HG03280 (cell line): ENCODE measurements around the gene MOB3A.
"Not testable (repeated sequence)": the region's sequence is repeated elsewhere in the genome, so short reads cannot be mapped to it uniquely, and the experiment has no call there.

Source experiments
- ATAC-seq: cut with Tn5 transposase; IDR thresholded peaks from one replicate; pipeline ENCODE4 v1.9.1; 2021; ENCODE audit warnings: mild to moderate bottlenecking, moderate library complexity; ENCODE audit not compliant: unreplicated experiment

Gene MOB3A

DNA sequence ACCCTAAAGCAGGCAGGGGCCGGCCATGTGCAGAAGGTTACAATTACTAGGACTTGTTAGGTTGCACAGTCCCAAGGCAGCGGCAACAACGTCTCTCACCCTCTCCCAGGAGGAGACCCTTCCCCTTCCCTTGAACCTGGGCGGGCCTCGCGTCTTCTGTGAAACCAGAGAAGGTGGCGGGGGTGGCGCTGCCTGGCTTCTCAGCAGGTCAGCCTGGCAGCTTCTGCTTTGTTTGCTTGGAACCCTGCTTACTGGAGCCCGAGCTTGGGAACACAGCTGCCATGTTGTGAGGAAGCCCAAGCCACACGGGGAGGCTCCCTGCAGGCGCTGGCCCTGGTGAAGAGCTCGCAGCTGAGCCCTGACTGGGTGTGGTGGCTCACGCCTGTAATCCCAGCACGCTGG lies 60.5 kb downstream of the MOB3A start:
- ATAC-seq, result no peak

DNA sequence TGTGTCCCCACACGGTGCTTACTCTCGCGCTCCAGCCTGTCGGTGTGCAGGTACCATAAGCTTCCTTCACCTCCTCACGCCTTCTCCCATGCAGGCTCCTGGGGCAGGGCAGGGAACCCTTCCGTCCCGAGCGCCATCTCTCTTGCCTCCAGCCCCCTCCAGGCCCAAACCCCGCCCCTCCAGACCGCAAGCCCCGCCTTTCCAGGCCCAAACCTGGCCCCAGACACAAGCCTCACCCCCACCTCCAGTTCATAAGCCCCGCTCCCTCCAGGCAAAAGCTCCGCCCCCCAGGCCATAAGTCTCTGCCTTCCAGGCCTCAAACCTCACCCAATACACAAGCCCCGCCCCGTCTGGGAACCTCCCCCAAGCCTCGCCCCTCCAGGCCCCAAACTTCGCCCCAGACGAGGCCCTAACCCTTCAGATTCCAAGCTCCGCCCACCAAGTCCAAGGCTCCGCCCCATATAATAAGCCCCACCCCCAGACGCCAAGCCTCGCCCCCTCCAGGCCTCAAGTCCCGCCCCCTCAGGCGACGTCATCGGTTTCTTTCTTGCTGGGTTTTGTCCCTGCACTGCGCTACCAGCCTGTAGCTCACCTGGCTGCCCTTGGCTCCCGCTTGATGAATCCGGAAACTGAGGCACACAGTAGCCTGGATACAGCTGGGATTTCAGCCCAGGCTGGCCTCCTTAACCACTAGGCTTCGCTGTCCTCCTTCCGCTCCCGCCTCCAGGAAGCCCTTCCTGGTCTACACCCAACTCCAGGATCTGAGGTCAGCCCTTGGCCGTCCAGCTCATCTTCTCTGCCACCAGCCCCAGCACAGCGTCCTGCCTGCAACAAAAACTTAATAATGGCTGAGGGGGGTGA lies 61.2 kb downstream of the MOB3A start:
- no peak for ATAC-seq

DNA sequence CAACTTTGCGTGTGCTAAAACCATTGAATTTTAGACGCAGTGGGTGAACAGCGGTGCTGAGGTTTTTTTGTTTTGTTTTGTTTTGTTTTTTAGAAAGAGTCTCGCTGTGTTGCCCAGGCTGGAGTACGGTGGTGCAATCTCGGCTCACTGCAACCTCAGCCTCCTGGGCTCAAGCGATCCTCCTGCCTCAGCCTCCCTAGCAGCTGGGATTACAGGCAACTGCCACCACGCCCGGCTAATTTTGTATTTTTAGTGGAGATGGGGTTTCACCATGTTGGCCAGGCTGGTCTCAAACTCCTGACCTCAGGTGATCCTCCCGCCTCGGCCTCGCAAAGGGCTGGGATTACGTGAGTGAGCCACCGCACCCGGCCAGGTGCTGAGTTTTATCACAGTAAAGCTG lies 61.9 kb downstream of the MOB3A start:
- ATAC-seq, result not testable (repeated sequence)

DNA sequence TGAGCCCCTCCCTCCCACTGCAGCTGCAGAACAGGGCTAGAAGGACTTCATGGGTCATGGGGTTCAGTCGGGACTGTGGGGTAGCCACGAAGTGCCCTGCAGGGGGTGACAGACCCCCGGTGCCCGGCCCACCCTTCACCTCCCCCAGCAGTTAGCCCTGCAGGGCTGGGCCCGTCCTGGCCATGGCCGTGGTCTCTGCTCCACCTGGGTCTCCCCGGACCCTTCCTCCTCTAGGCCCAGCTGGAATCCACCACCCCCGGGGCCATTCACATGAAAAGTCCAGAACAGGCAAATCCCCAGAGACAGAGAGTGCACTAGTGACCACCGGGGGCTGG lies 62.3 kb downstream of the MOB3A start:
- no peak for ATAC-seq

DNA sequence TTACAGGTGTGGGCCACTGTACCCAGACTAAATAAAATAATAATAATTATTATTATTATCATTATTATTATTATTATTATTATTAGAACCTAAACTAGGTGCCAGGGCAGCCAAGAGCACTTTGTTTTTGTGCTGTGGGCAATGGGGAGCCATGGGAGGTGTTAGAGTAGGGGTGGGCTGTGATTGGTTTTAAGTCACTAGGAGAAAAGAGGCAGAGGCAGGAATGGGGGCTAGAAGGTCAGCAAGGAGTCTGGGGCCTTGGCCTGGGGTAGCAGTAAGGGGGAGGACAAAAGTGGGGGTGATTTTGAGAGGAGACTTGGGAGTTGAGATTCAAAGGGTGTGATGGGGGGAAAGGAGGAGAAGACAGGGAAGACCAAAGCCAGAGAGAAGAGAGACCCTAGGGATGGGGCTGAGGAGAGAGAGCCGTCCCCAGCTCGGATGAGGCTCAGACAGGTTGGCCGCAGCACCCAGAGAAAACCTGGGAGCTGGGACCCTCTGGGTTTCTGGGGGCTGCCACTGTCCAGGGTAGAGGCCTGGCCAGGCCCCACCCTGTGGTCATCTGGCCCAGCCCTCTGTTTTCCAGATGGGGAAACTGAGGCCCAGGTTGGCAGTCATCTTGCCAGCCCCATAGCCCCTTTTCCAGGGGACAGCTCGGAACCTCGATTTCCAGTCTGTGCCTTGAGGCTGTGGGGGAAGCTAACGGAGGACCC lies 62.9 kb downstream of the MOB3A start:
- no peak for ATAC-seq

DNA sequence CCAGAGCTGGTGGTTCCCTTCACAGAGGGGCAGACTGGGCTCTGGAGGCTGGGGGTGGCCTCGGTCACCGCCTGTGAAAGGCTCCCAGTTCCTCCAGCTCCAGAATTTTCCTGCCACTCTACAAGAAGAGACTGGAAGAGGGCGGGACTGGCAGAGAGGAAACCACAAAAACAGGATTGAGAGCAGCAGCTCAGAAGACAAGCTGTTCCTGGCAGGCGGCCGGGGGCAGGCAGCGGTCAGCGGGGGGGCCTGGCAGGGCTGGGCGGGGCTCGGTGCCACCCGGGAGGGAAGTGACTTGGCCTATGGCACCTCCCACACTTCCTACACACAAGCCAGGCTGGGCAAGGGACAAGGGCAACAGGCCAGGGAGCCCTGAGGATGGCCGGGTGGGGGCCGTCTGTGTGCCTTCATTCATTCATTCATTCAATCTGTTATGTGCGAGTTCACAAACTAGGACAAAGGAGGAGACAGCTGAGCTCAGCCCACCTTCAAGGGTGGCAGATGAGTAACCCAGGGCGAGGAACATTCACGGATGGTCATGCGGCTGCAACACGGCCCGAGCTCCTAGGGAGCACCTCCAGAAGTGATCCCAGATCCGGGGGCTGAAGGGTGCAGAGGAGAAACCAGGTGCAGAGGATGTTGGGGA lies 63.7 kb downstream of the MOB3A start:
- ATAC-seq, result no peak

DNA sequence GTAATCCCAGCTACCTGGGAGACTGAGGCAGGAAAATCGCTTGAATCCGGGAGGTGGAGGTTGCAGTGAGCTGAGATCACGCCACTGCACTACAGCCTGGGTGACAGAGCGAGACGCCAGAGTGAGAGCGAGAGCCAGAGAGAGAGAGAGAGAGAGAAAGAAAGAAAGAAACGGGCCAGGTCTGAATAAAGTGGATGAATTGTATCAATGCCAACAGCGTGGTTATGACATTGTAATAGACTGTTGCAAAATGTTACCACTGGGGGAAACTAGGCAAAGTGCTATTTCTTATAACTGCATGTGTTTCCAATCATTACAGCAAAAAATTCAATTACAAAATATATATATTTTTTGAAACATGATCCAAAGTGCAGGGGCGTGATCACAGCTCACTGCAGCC lies 68.8 kb downstream of the MOB3A start:
- no peak for ATAC-seq

DNA sequence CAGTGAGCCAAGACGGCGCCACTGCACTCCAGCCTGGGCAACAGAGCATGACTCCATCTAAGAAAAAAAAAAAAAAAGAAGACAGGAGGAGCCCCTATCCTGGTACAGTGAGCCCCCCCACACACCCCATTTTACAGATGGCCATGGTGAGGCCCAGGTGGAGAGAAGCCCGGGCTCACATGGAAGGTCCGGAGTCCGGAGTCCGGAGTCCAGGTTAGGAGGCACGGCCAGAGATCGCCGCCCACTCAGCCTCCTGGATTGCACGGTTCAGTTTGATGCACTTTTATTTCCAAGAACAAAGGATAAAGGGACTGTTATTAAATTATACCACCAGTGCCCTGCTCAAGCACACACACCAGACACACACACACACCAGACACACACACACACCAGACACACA lies 69.4 kb downstream of the MOB3A start:
- ATAC-seq, result no peak

DNA sequence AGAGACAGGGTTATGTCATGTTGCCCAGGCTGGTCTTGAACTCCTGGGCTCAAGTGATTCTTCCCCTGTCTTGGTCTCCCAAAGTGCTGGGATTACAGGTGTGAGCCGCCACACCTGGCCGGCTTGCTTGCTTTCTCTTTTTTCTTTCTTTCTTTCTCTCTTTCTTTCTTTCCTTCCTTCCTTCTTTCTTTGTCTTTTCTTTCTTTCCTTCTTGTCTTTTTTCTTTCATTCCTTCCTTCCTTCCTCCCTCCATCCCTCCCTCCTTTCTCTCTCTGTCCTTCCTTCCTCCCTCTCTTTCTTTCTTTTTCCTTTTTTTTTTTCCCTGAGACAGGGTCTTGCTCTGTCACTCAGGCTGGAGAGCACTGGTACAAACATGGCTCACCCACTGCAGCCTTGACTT lies 73.8 kb downstream of the MOB3A start:
- ATAC-seq, result no peak

DNA sequence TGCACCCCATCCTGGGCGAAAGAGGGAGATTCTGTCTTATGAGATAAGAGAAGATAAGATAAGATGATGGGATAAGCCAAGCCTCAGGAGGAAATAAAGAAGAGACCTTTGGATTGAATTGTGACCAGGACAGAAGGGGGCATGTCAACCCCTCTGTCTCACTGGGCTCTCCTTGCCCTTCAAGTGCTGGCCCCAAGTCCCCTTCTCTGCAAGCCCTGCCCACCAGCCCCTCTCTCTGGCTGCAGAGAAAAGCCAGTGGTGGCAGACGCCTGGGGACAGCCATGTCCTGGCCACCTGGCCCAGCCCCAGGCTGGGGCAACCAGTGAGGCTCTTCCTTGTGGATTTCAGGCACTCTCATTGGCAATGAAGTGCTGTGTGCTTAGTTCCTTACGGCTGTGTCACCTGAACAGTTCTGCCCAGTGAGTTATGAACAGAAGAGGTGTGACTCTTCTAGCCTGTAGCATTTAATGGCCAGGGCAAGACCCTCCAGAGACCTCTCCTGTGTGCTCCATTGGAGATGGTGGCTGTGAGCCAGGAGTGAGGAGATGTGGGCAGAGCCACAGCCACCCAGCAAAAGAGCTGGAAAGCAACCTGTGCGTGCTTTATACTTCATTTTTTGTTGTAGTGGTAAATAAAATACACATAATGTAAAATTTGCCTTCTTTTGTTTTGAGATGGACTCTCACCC lies 74.5 kb downstream of the MOB3A start:
- ATAC-seq, result no peak
